HCT116 (cell line): ENCODE measurements around the gene TAOK3. TPM values are rescaled to one million over a fixed set of nuclear protein-coding genes. Genes with fewer than 3 reads are reported as not detected.

Experiments
- ATAC-seq: fragments of 200-7000 bp; cut with Tn5 transposase; 2 replicates; pipeline ENCODE4 v1.9.1; 2020; ENCODE audit warnings: mild to moderate bottlenecking, moderate library complexity
- BruUV-seq: library from RNA; stranded (reverse); fragments of 400-500 nt; replicated peaks from 2 replicates; lab custom pipeline; 2021; lab: Mats Ljungman, UMichigan
- CTCF ChIA-PET: fragments of 300-600 bp; sonication (Branson Sonifier 250); formaldehyde crosslinking; loops from one replicate; lab custom pipeline; 2021; ENCODE audit warnings: antibody characterized with exemption; lab: Charles Lee
- POLR2A ChIA-PET: fragments of 300-600, 350-600 bp; sonication (Branson Sonifier 250); formaldehyde crosslinking; loops from one replicate; lab custom pipeline; 2021; ENCODE audit warnings: antibody characterized with exemption; lab: Charles Lee
- RAD21 ChIA-PET, 2 experiments: fragments of 300-600 bp; sonication (Branson Sonifier 250); formaldehyde crosslinking; loops; one replicate each; lab custom pipeline; 2023; ENCODE audit warnings: low total read pairs in 2 of 2; ENCODE audit not compliant: uncharacterized antibody in 2 of 2, unreplicated experiment in 2 of 2, low non-redundant PET in 1 of 2; lab: Charles Lee
- DNase-seq: peaks from one replicate; pipeline ENCODE4 v3.0.0-alpha.2; 2010; ENCODE audit warnings: low read depth, low spot score
- H2AFZ ChIP-seq: fragments of 200-600 bp; shearing (Covaris generic), sonication (generic); 2 replicates; pipeline ENCODE4 v1.6.1; 2017; ENCODE audit warnings: low read depth, mixed run types, mixed read lengths, antibody characterized with exemption, low read length; ENCODE audit not compliant: poor library complexity, severe bottlenecking
- H3K27ac ChIP-seq: 2 replicates; pipeline ENCODE4 v1.5.1; 2012; ENCODE audit warnings: low read depth, low read length
- H3K27me3 ChIP-seq: fragments of 200-600 bp; sonication (generic); 2 replicates; pipeline ENCODE4 v1.6.1; 2016; ENCODE audit warnings: mixed run types, low read length, mixed read lengths; ENCODE audit not compliant: insufficient read depth
- H3K36me3 ChIP-seq, 2 experiments: fragments of 200-500 bp in 1 of 2; fragments of 200-600 bp in 1 of 2; sonication (Bioruptor generic) in 1 of 2; sonication (generic) in 1 of 2; 2 replicates each; pipeline versions ENCODE4 v1.5.1 to v1.6.1; 2014 to 2016; ENCODE audit warnings: low read length in 2 of 2, inconsistent platforms in 1 of 2, mixed read lengths in 1 of 2, mixed run types in 1 of 2; ENCODE audit not compliant: insufficient read depth in 2 of 2, control insufficient read depth in 1 of 2
- H3K4me1 ChIP-seq, 2 experiments: fragments of 200-600 bp in 1 of 2; sonication (generic) in 1 of 2; 2 replicates each; pipeline versions ENCODE4 v1.5.1 to v1.6.1; 2012 to 2017; ENCODE audit warnings: low read length in 2 of 2, inconsistent platforms in 1 of 2, mild to moderate bottlenecking in 1 of 2, mixed read lengths in 1 of 2, mixed run types in 1 of 2, moderate library complexity in 1 of 2; ENCODE audit not compliant: insufficient read depth in 2 of 2, control insufficient read depth in 1 of 2
- H3K4me2 ChIP-seq: fragments of 200-600 bp; sonication (generic); 2 replicates; pipeline ENCODE4 v1.6.1; 2017; ENCODE audit warnings: mixed run types, low read length, mixed read lengths
- H3K4me3 ChIP-seq, 2 experiments: fragments of 200-600 bp in 1 of 2; sonication (generic) in 1 of 2; replicated peaks in 1 of 2; 2 replicates each; pipeline ENCODE4 v1.5.1; 2011 to 2016; ENCODE audit warnings: low read length in 2 of 2, control low read depth in 1 of 2, low read depth in 1 of 2, mild to moderate bottlenecking in 1 of 2, mixed read lengths in 1 of 2, mixed run types in 1 of 2
- H3K79me2 ChIP-seq: fragments of 200-600 bp; sonication (generic); 2 replicates; pipeline ENCODE4 v1.6.1; 2017; ENCODE audit warnings: mild to moderate bottlenecking, mixed run types, low read length, moderate library complexity, mixed read lengths; ENCODE audit not compliant: insufficient read depth
- H3K9ac ChIP-seq: fragments of 200-600 bp; sonication (generic); 2 replicates; pipeline ENCODE4 v1.6.1; 2016; ENCODE audit warnings: low read length, mixed read lengths
- H3K9me2 ChIP-seq: fragments of 200-600 bp; sonication (generic), shearing (Covaris generic); 2 replicates; pipeline ENCODE4 v1.6.1; 2017; ENCODE audit warnings: mixed run types, mild to moderate bottlenecking, moderate library complexity; ENCODE audit not compliant: insufficient read depth
- H3K9me3 ChIP-seq, 2 experiments: fragments of 200-500 bp in 1 of 2; fragments of 200-600 bp in 1 of 2; sonication (Bioruptor generic) in 1 of 2; sonication (generic) in 1 of 2; 2 replicates each; pipeline ENCODE4 v1.6.1; 2014 to 2017; ENCODE audit warnings: low read length in 2 of 2, mixed read lengths in 2 of 2, inconsistent platforms in 1 of 2, low read depth in 1 of 2, mild to moderate bottlenecking in 1 of 2, mixed run types in 1 of 2, moderate library complexity in 1 of 2; ENCODE audit not compliant: control insufficient read depth in 1 of 2, insufficient read depth in 1 of 2
- H4K20me1 ChIP-seq: fragments of 200-600 bp; sonication (generic), shearing (Covaris generic); 2 replicates; pipeline ENCODE4 v1.6.1; 2017; ENCODE audit warnings: mixed run types, mild to moderate bottlenecking, moderate library complexity; ENCODE audit not compliant: insufficient read depth
- EGR1 ChIP-seq: IDR thresholded peaks from 2 replicates; pipeline ENCODE4 v1.6.1; 2012; ENCODE audit warnings: low read depth
- REST ChIP-seq: IDR thresholded peaks from 2 replicates; pipeline ENCODE4 v1.6.1; 2012; ENCODE audit warnings: low read depth
- YY1 ChIP-seq: IDR thresholded peaks from 2 replicates; pipeline ENCODE4 v1.6.1; 2011; ENCODE audit warnings: low read length, low read depth, moderate library complexity, mild to moderate bottlenecking; ENCODE audit not compliant: insufficient replicate concordance; ENCODE audit errors: extremely low read depth
- ZNF274 ChIP-seq: fragments of 200-500 bp; sonication (Bioruptor generic); IDR thresholded peaks from 2 replicates; pipeline ENCODE4 v1.6.1; 2014; ENCODE audit warnings: mild to moderate bottlenecking, low read depth, low read length, inconsistent platforms
- intact Hi-C: fragments of 100-400 bp; cut with micrococcal nuclease; formaldehyde crosslinking; loops from 2 replicates; pipeline ENCODE4 v1.10.0; 2022
- total RNA-seq: library from RNA; stranded (reverse); gene quantifications from one replicate; pipeline ENCODE4 v1.2.1, GENCODE V29; 2021; ENCODE audit not compliant: unreplicated experiment
- TF ChIP-seq, protein P1 (sequence below): IDR thresholded peaks from 2 replicates; pipeline ENCODE4 v1.6.1; 2011; ENCODE audit warnings: mild to moderate bottlenecking, low read length, moderate library complexity; ENCODE audit not compliant: insufficient replicate concordance; ENCODE audit errors: extremely low read depth

The TAOK3 gene
- total RNA-seq, 1 experiment from 2014 or later: 10.5 TPM

- Histone ChIP-seq H3K4me1 (peaks cover 18 to 26% of the 10 kb centered on the region in 2 experiments), H3K9me3 (no peaks in the 10 kb centered on the region), H3K4me3 (no peak overlapping the region), H3K4me2 (no peak overlapping the region), H3K79me2 (no peaks in the 10 kb centered on the region), H4K20me1 (no peaks in the 10 kb centered on the region), H3K27ac (no peak overlapping the region), H3K27me3 (no peaks in the 10 kb centered on the region), H3K9me2 (no peaks in the 10 kb centered on the region), H3K36me3 (no peaks in the 10 kb centered on the region), H2AFZ (no peak overlapping the region), H3K9ac (no peak overlapping the region)
- ATAC-seq: no peak
- no TSS peak for BruUV-seq
- CTCF ChIA-PET: interaction anchor here (1.1 kb wide), 1 partner anchor 20 kb away, joined by 4 read pairs; the partner anchor contains the start of gene SUDS3
- no peak for DNase-seq
- POLR2A ChIA-PET: interaction anchor here (0.7 to 1.4 kb wide), 3 partner anchors 9 to 206 kb away, joined by 3 to 4 read pairs (median 4); partner anchors contain the start of gene TAOK3
- intact Hi-C loops: no loop called here
- RAD21 ChIA-PET: interaction anchor here in 1 of 2 experiments (0.6 kb wide), 1 partner anchor 373 kb away, joined by 5 read pairs; no protein-coding TSS in a partner anchor
- no peak for TF ChIP-seq ZNF274
- TF ChIP-seq, protein P1, sequence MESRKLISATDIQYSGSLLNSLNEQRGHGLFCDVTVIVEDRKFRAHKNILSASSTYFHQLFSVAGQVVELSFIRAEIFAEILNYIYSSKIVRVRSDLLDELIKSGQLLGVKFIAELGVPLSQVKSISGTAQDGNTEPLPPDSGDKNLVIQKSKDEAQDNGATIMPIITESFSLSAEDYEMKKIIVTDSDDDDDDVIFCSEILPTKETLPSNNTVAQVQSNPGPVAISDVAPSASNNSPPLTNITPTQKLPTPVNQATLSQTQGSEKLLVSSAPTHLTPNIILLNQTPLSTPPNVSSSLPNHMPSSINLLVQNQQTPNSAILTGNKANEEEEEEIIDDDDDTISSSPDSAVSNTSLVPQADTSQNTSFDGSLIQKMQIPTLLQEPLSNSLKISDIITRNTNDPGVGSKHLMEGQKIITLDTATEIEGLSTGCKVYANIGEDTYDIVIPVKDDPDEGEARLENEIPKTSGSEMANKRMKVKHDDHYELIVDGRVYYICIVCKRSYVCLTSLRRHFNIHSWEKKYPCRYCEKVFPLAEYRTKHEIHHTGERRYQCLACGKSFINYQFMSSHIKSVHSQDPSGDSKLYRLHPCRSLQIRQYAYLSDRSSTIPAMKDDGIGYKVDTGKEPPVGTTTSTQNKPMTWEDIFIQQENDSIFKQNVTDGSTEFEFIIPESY: no peak
- TF ChIP-seq YY1: no peak
- TF ChIP-seq REST: no peak
- TF ChIP-seq EGR1: no peak
Measured at GRCh38 chr12:118355843-118356242, 16.9 kb downstream of the TAOK3 start.
